SU-DHL-6 (cell line): ENCODE results near the gene SPCS2.

Experiments
- H2AFZ ChIP-seq: fragments of 200-600 bp; sonication (generic); 2 replicates; pipeline ENCODE4 v1.6.1; 2014; ENCODE audit warnings: low read depth, mild to moderate bottlenecking, moderate library complexity, mixed read lengths, antibody characterized with exemption, low read length; ENCODE audit not compliant: severe bottlenecking
- H3F3A ChIP-seq: fragments of 200-600 bp; shearing (Covaris generic); 2 replicates; pipeline ENCODE4 v1.6.0; 2016; ENCODE audit warnings: antibody characterized with exemption, mild to moderate bottlenecking; ENCODE audit not compliant: insufficient read depth
- H3K27ac ChIP-seq: fragments of 200-600 bp; sonication (generic); 2 replicates; pipeline ENCODE4 v1.5.1; 2016; ENCODE audit warnings: low read depth, mild to moderate bottlenecking, low read length, moderate library complexity, mixed read lengths
- H3K27me3 ChIP-seq: fragments of 200-600 bp; sonication (generic), shearing (Covaris generic); 2 replicates; pipeline ENCODE4 v1.6.0; 2014; ENCODE audit warnings: mild to moderate bottlenecking, low read length
- H3K36me3 ChIP-seq: fragments of 200-600 bp; sonication (generic); 2 replicates; pipeline ENCODE4 v1.6.1; 2014; ENCODE audit warnings: mild to moderate bottlenecking, low read length, mixed read lengths
- H3K4me2 ChIP-seq: fragments of 300-600, 200-600 bp; shearing (Covaris generic), sonication (generic); 2 replicates; pipeline ENCODE4 v1.6.0; 2014; ENCODE audit warnings: low read length, low read depth, mild to moderate bottlenecking; ENCODE audit not compliant: poor library complexity, severe bottlenecking
- H3K4me3 ChIP-seq: fragments of 200-600 bp; sonication (generic); 2 replicates; pipeline ENCODE4 v1.5.1; 2014; ENCODE audit warnings: antibody characterized with exemption, low read length, mild to moderate bottlenecking, mixed read lengths; ENCODE audit not compliant: insufficient read depth, poor library complexity, severe bottlenecking
- H3K79me2 ChIP-seq: fragments of 200-600 bp; sonication (generic); 2 replicates; pipeline ENCODE4 v1.6.1; 2014; ENCODE audit warnings: mild to moderate bottlenecking, low read length, moderate library complexity; ENCODE audit not compliant: insufficient read depth
- H3K9ac ChIP-seq: fragments of 200-600 bp; sonication (generic); 2 replicates; pipeline ENCODE4 v1.7.0; 2014; ENCODE audit warnings: mild to moderate bottlenecking, low read length
- H3K9me2 ChIP-seq: fragments of 200-600 bp; sonication (generic); replicated peaks from 2 replicates; pipeline ENCODE4 v1.6.1; 2014; ENCODE audit warnings: low read length; ENCODE audit not compliant: insufficient read depth
- H3K9me3 ChIP-seq: fragments of 200-600 bp; sonication (generic); 2 replicates; pipeline ENCODE4 v1.6.1; 2014; ENCODE audit warnings: low read length, mixed read lengths; ENCODE audit not compliant: insufficient read depth
- H4K20me1 ChIP-seq: fragments of 200-600 bp; sonication (generic); 2 replicates; pipeline ENCODE4 v1.6.1; 2014; ENCODE audit warnings: low read depth, mild to moderate bottlenecking, antibody characterized with exemption, low read length, moderate library complexity, mixed read lengths
- EZH2phosphoT487 ChIP-seq: fragments of 200-600 bp; sonication (generic), shearing (Covaris generic); conservative IDR thresholded peaks from 2 replicates; pipeline ENCODE4 v1.6.1; 2018; ENCODE audit warnings: mild to moderate bottlenecking, antibody characterized with exemption, low read length, moderate library complexity, mixed read lengths
- TF ChIP-seq, protein P1 (sequence below): fragments of 200-600 bp; sonication (generic); IDR thresholded peaks from one replicate; pipeline ENCODE4 v1.5.1; 2017; ENCODE audit warnings: antibody characterized with exemption, mild to moderate bottlenecking, low read length, moderate library complexity; ENCODE audit not compliant: insufficient read depth, poor library complexity, severe bottlenecking

SPCS2 gene

DNA sequence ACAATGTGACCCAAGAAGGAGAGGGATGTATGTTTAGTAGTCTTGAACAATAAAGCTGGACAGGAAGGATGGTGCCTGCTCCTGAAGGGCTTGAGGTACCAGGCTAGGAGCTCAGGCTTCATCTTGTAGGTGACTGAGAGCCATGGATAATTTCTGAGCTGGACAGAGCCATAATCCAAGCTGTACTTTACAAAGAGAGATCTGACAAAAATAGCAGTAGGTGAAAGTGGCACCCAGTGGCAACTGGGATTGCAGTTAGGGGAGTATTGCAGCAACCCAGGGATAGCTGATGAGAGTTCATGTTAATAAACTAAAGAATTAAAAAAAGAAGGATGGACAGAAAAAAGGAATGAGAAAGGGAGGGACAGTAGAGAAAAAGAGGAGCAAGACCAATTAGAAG lies 7.6 kb upstream of the SPCS2 start:
- Histone ChIP-seq H4K20me1 (no peaks in the 10 kb centered on the region), H3K27me3 (no peaks in the 10 kb centered on the region), H3K9me3 (no peaks in the 10 kb centered on the region), H3K4me2 (no peak overlapping the region), H3K36me3 (no peaks in the 10 kb centered on the region), H3K4me3 (no peak overlapping the region), H3F3A (no peaks in the 10 kb centered on the region), H3K27ac (no peak overlapping the region), H3K9ac (no peak overlapping the region), H3K79me2 (no peaks in the 10 kb centered on the region), H3K9me2 (no peaks in the 10 kb centered on the region), H2AFZ (no peak overlapping the region)
- TF ChIP-seq, protein P1, sequence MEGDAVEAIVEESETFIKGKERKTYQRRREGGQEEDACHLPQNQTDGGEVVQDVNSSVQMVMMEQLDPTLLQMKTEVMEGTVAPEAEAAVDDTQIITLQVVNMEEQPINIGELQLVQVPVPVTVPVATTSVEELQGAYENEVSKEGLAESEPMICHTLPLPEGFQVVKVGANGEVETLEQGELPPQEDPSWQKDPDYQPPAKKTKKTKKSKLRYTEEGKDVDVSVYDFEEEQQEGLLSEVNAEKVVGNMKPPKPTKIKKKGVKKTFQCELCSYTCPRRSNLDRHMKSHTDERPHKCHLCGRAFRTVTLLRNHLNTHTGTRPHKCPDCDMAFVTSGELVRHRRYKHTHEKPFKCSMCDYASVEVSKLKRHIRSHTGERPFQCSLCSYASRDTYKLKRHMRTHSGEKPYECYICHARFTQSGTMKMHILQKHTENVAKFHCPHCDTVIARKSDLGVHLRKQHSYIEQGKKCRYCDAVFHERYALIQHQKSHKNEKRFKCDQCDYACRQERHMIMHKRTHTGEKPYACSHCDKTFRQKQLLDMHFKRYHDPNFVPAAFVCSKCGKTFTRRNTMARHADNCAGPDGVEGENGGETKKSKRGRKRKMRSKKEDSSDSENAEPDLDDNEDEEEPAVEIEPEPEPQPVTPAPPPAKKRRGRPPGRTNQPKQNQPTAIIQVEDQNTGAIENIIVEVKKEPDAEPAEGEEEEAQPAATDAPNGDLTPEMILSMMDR, result no peak
- no peak for TF ChIP-seq EZH2phosphoT487

DNA sequence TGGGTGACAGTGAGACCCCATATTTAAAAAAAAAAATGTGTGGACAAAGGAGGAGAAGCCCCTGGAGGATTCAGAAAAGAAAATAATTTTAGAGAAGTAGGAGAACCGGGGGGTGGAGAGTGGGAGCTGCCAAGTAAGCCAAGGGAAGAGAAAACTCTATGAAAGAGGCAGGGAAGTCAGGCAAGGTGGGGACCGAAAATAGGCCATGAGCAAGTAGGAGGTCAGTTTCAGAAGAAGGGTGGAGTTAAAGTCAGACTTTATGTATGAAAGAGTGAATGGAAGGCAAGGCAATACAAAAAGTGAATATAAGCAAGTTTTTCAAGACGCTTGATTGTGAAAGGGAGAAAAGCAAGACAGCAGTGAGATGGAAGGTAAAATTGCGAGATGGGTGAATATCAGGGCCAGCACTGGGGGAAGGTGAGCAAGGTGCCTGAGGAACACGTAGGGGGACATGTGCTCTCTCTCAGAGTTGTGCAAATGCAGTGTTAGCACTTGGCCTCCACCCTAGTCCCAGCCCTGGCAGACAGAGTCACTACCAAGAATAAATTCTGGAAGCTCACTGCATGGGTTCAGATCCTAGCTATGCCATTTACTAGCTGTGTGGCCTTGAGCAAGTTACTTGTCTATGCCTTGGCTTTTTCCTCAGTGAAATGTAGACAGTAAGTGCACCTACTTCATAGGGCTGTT lies 6.8 kb upstream of the SPCS2 start:
- H3K9ac ChIP-seq, result no peak overlapping the region
- no peak overlapping the region for H3K4me3 ChIP-seq
- TF ChIP-seq EZH2phosphoT487, result no peak
- TF ChIP-seq, protein P1, result no peak
- H2AFZ ChIP-seq, result no peak overlapping the region
- H3K9me2 ChIP-seq, result no peaks in the 10 kb centered on the region
- no peaks in the 10 kb centered on the region for H3K79me2 ChIP-seq
- H3K27ac ChIP-seq, result no peak overlapping the region
- no peaks in the 10 kb centered on the region for H3K9me3 ChIP-seq
- no peaks in the 10 kb centered on the region for H3F3A ChIP-seq
- no peaks in the 10 kb centered on the region for H3K36me3 ChIP-seq
- H4K20me1 ChIP-seq, result no peaks in the 10 kb centered on the region
- H3K4me2 ChIP-seq, result no peak overlapping the region
- no peaks in the 10 kb centered on the region for H3K27me3 ChIP-seq

DNA sequence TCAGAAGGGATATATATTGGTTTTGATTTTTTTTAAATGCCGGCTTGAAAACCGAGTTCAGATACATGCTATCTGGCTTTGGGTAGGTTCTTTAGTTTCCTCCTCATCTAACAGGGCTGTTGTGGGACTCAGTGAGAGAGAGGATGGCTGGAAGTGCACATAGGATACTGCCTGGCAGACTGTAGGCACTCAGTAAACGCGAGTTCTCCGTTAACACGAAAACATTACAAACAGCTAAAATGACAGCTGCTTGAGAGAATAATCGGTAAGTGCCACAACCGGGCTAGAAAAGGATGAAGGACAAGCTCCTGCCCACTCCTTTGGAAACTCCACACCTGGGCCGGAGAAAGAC lies 544 bp upstream of the SPCS2 start:
- H3K4me3 ChIP-seq, result peak overlapping the region; percentile 100
- no peaks in the 10 kb centered on the region for H3K9me3 ChIP-seq
- no peaks in the 10 kb centered on the region for H3F3A ChIP-seq
- H2AFZ ChIP-seq, result peak overlapping the region; percentile 59
- H3K4me2 ChIP-seq, result peak overlapping the region; percentile 63
- peaks cover 6% of the 10 kb centered on the region; the same call in 1 of the 2 replicates for H4K20me1 ChIP-seq
- no peak for TF ChIP-seq EZH2phosphoT487
- TF ChIP-seq, protein P1, result no peak
- peak overlapping the region; percentile 99 for H3K9ac ChIP-seq
- H3K79me2 ChIP-seq, result peaks cover 54% of the 10 kb centered on the region
- H3K36me3 ChIP-seq, result no peaks in the 10 kb centered on the region
- H3K27ac ChIP-seq, result 0 out of 2 replicates have a peak overlapping the region, but pooled peaks have one; percentile 6
- no peaks in the 10 kb centered on the region for H3K27me3 ChIP-seq
- no peaks in the 10 kb centered on the region for H3K9me2 ChIP-seq
